WTC11 (cell line): ENCODE measurements around the gene ULK4. TPM values are rescaled to one million over a fixed set of nuclear protein-coding genes. Genes with fewer than 3 reads are reported as not detected.

Source experiments
- ATAC-seq: fragments of 200-7000 bp; cut with Tn5 transposase; 2 replicates; pipeline ENCODE4 v1.10.0; 2021; ENCODE audit warnings: mild to moderate bottlenecking, moderate library complexity
- CTCF ChIA-PET: fragments of 300-600 bp; sonication (Branson Sonifier 250); formaldehyde crosslinking; loops from one replicate; lab custom pipeline; 2021; ENCODE audit warnings: antibody characterized with exemption; lab: Charles Lee
- POLR2A ChIA-PET: fragments of 350-600 bp; sonication (Branson Sonifier 250); formaldehyde crosslinking; loops from one replicate; lab custom pipeline; 2021; ENCODE audit warnings: antibody characterized with exemption; lab: Charles Lee
- DNase-seq: peaks from one replicate; pipeline ENCODE4 v3.0.0; 2021; ENCODE audit warnings: low spot score
- H3K27ac Mint-ChIP-seq: 2 replicates; pipeline ENCODE4 v1.8.0; 2021; ENCODE audit warnings: mixed read lengths
- H3K27me3 Mint-ChIP-seq: 2 replicates; pipeline ENCODE4 v1.8.0; 2021; ENCODE audit warnings: low read depth, mild to moderate bottlenecking, moderate library complexity, mixed read lengths
- H3K36me3 Mint-ChIP-seq: 2 replicates; pipeline ENCODE4 v1.8.0; 2021; ENCODE audit warnings: mixed read lengths
- H3K4me1 Mint-ChIP-seq: 2 replicates; pipeline ENCODE4 v1.8.0; 2022; ENCODE audit warnings: mixed read lengths
- H3K4me3 Mint-ChIP-seq: 2 replicates; pipeline ENCODE4 v1.8.0; 2021; ENCODE audit warnings: mild to moderate bottlenecking, moderate library complexity, mixed read lengths
- H3K9me3 Mint-ChIP-seq: 2 replicates; pipeline ENCODE4 v1.8.0; 2021; ENCODE audit warnings: mixed read lengths
- AR ChIP-seq: fragments of 250-450 bp; sonication (Bioruptor Pico); IDR thresholded peaks from 2 replicates; pipeline ENCODE4 v1.9.0; 2021; ENCODE audit warnings: mild to moderate bottlenecking
- ATF2 ChIP-seq: sonication (generic); formaldehyde crosslinking; IDR thresholded peaks from 2 replicates; pipeline ENCODE4 v1.8.1; 2022; ENCODE audit warnings: low read depth, missing genetic modification reagents, borderline replicate concordance
- CDX4 ChIP-seq: fragments of 250-450 bp; sonication (Bioruptor Pico); IDR thresholded peaks from 2 replicates; pipeline ENCODE4 v1.9.0; 2021; ENCODE audit warnings: moderate library complexity, mild to moderate bottlenecking, inconsistent platforms, borderline replicate concordance
- E2F5 ChIP-seq: sonication (generic); formaldehyde crosslinking; IDR thresholded peaks from 2 replicates; pipeline ENCODE4 v1.8.1; 2022; ENCODE audit warnings: mild to moderate bottlenecking, moderate library complexity, missing genetic modification reagents
- ELF4 ChIP-seq: sonication (generic); formaldehyde crosslinking; IDR thresholded peaks from 2 replicates; pipeline ENCODE4 v1.8.1; 2022; ENCODE audit warnings: low read depth, mild to moderate bottlenecking, moderate library complexity, missing genetic modification reagents
- ESRRA ChIP-seq: sonication (generic); formaldehyde crosslinking; IDR thresholded peaks from 2 replicates; pipeline ENCODE4 v1.8.1; 2022; ENCODE audit warnings: mild to moderate bottlenecking, missing genetic modification reagents, borderline replicate concordance
- GRHL2 ChIP-seq: fragments of 250-450 bp; sonication (Bioruptor Pico); IDR thresholded peaks from 2 replicates; pipeline ENCODE4 v1.8.0; 2022; ENCODE audit warnings: mild to moderate bottlenecking, moderate library complexity; ENCODE audit not compliant: insufficient replicate concordance, severe bottlenecking
- GTF2I ChIP-seq: fragments of 250-450 bp; sonication (Bioruptor Pico); conservative IDR thresholded peaks from 2 replicates; pipeline ENCODE4 v1.4.0; 2021; ENCODE audit warnings: mild to moderate bottlenecking
- IRF1 ChIP-seq: sonication (generic); formaldehyde crosslinking; IDR thresholded peaks from 2 replicates; pipeline ENCODE4 v1.8.0; 2023; ENCODE audit warnings: missing genetic modification reagents
- KAT7 ChIP-seq: sonication (generic); formaldehyde crosslinking; IDR thresholded peaks from 2 replicates; pipeline ENCODE4 v1.8.1; 2023; ENCODE audit warnings: missing genetic modification reagents, mild to moderate bottlenecking, borderline replicate concordance
- MYBL2 ChIP-seq: sonication (generic); formaldehyde crosslinking; IDR thresholded peaks from 2 replicates; pipeline ENCODE4 v1.8.1; 2023; ENCODE audit warnings: mild to moderate bottlenecking, moderate library complexity, missing genetic modification reagents
- PRDM15 ChIP-seq: sonication (generic); formaldehyde crosslinking; IDR thresholded peaks from 2 replicates; pipeline ENCODE4 v1.8.0; 2022; ENCODE audit warnings: missing genetic modification reagents
- RORB ChIP-seq: fragments of 250-450 bp; sonication (Bioruptor Pico); IDR thresholded peaks from 2 replicates; pipeline ENCODE4 v1.9.0; 2021; ENCODE audit warnings: mild to moderate bottlenecking
- STAT6 ChIP-seq: sonication (generic); formaldehyde crosslinking; conservative IDR thresholded peaks from 2 replicates; pipeline ENCODE4 v1.8.1; 2023; ENCODE audit warnings: mild to moderate bottlenecking, low read depth, missing genetic modification reagents, moderate library complexity
- USF1 ChIP-seq: sonication (generic); formaldehyde crosslinking; IDR thresholded peaks from 2 replicates; pipeline ENCODE4 v1.8.0; 2022; ENCODE audit warnings: mild to moderate bottlenecking, missing genetic modification reagents
- ZMAT4 ChIP-seq: fragments of 250-450 bp; sonication (Bioruptor Pico); IDR thresholded peaks from 2 replicates; pipeline ENCODE4 v1.9.0; 2021; ENCODE audit warnings: mild to moderate bottlenecking
- ZNF121 ChIP-seq: sonication (generic); formaldehyde crosslinking; IDR thresholded peaks from 2 replicates; pipeline ENCODE4 v1.8.0; 2023; ENCODE audit warnings: missing genetic modification reagents
- ZNF138 ChIP-seq: sonication (generic); formaldehyde crosslinking; conservative IDR thresholded peaks from 2 replicates; pipeline ENCODE4 v1.8.1; 2022; ENCODE audit warnings: mild to moderate bottlenecking, moderate library complexity, missing genetic modification reagents
- ZNF263 ChIP-seq: sonication (generic); formaldehyde crosslinking; IDR thresholded peaks from 2 replicates; pipeline ENCODE4 v1.8.1; 2022; ENCODE audit warnings: low read depth, mild to moderate bottlenecking, moderate library complexity, missing genetic modification reagents
- total RNA-seq: library from RNA; stranded (reverse); gene quantifications from 3 replicates; pipeline ENCODE4 v1.2.3, GENCODE V29; 2021

Gene ULK4
- total RNA-seq, 1 experiment from 2014 or later: 9.2 TPM

GRCh38 chr3:41488501-41488900, 473.4 kb downstream of the ULK4 start (continued):
- TF ChIP-seq ZMAT4 (no peak), ESRRA (no peak), KAT7 (no peak), GTF2I (CRISPR knock-in tag) (no peak), ELF4 (no peak), RORB (CRISPR knock-in tag) (no peak)

GRCh38 chr3:41485484-41485883, 476.4 kb downstream of the ULK4 start:
- Mint-ChIP-seq H3K4me3 (no peak overlapping the region), H3K9me3 (peaks cover 7% of the 10 kb centered on the region), H3K36me3 (peaks cover 4% of the 10 kb centered on the region; the same call in 1 of the 2 replicates), H3K4me1 (peaks cover 26% of the 10 kb centered on the region), H3K27ac (no peak overlapping the region), H3K27me3 (no peaks in the 10 kb centered on the region)
- ATAC-seq: no peak
- TF ChIP-seq AR (CRISPR knock-in tag): no peak
- no peak for TF ChIP-seq E2F5 (CRISPR knock-in tag)
- TF ChIP-seq MYBL2 (CRISPR knock-in tag): no peak
- TF ChIP-seq ZNF138 (CRISPR knock-in tag): no peak
- TF ChIP-seq ZNF121 (CRISPR knock-in tag): no peak
- ChIA-PET POLR2A (no interaction called here), CTCF (interaction anchor here (1.2 kb wide), 1 partner anchor 12 kb away, joined by 3 read pairs; no protein-coding TSS in a partner anchor)
- DNase-seq: no peak

- CTCF ChIA-PET: interaction anchor here (1.3 kb wide), 2 partner anchors 15 to 31 kb away, joined by 5 to 6 read pairs; no protein-coding TSS in a partner anchor
- DNase-seq: peak; percentile 10
- no peak for TF ChIP-seq PRDM15 (CRISPR knock-in tag)
- no peak for TF ChIP-seq GRHL2 (CRISPR knock-in tag)
- TF ChIP-seq ZNF263: no peak
- no peak for TF ChIP-seq IRF1
- TF ChIP-seq STAT6 (CRISPR knock-in tag): no peak
- TF ChIP-seq CDX4: no peak
- TF ChIP-seq KAT7: no peak
- no peak for TF ChIP-seq ATF2
- TF ChIP-seq USF1: no peak
Measured at GRCh38 chr3:41482134-41482533, 479.8 kb downstream of the ULK4 start.

More at GRCh38 chr3:41482134-41482533, 479.8 kb downstream of the ULK4 start:
- POLR2A ChIA-PET: no interaction called here
- Mint-ChIP-seq H3K27ac (peak overlapping the region; percentile 95), H3K4me3 (peak overlapping the region; percentile 38), H3K27me3 (no peaks in the 10 kb centered on the region), H3K9me3 (peaks cover 7% of the 10 kb centered on the region), H3K4me1 (peaks cover 29% of the 10 kb centered on the region), H3K36me3 (peaks cover 4% of the 10 kb centered on the region; the same call in 1 of the 2 replicates)
- ATAC-seq: peak; percentile 90
